H1 (cell line): ENCODE measurements around the gene THRB. TPM values are rescaled to one million over a fixed set of nuclear protein-coding genes. Genes with fewer than 3 reads are reported as not detected.

ENCODE experiments used
- ASH2L ChIP-seq: fragments of 200-600, 300-600 bp; sonication (generic); IDR thresholded peaks from one replicate; pipeline ENCODE4 v1.7.1; 2017; ENCODE audit warnings: low read length
- ATF2 ChIP-seq: IDR thresholded peaks from 2 replicates; pipeline ENCODE4 v1.6.1; 2012; ENCODE audit warnings: low read length, inconsistent platforms
- CREB1 ChIP-seq: IDR thresholded peaks from 2 replicates; pipeline ENCODE4 v1.6.1; 2012; ENCODE audit warnings: inconsistent platforms
- RAD21 ChIP-seq, 2 experiments: IDR thresholded peaks in 1 of 2; conservative IDR thresholded peaks in 1 of 2; 2 replicates each; pipeline ENCODE4 v1.6.1; 2011; ENCODE audit warnings: low read depth in 2 of 2, low read length in 2 of 2, improper control_type of control experiment in 1 of 2, inconsistent platforms in 1 of 2, mild to moderate bottlenecking in 1 of 2, moderate library complexity in 1 of 2
- TAF1 ChIP-seq: IDR thresholded peaks from 2 replicates; pipeline ENCODE4 v1.6.1; 2011; ENCODE audit warnings: mild to moderate bottlenecking, low read depth, low read length
- polyA plus RNA-seq, 7 experiments: library from polyadenylated mRNA; depleted of rRNA in 3 of 7; stranded (reverse) in 5 of 7; unstranded in 2 of 7; fragments of >200 nt in 5 of 7; fragments of 200-250 nt in 2 of 7; gene quantifications; 1 replicate in 5 of 7; 2 replicates in 1 of 7; 4 replicates in 1 of 7; pipeline versions ENCODE4 v1.2.1 to v1.2.3, GENCODE V29; 2011 to 2013; ENCODE audit warnings: missing spikeins in 2 of 7, mixed read lengths in 2 of 7
- total RNA-seq: library from RNA; stranded (reverse); fragmentation: NEBNext Ultra II Directional; extraction: Animal tissue kit (Norgen Biotek cat#: 25700); gene quantifications from 2 replicates; pipeline ENCODE4 v1.2.1, GENCODE V29; 2021

Gene THRB
- total and polyA plus RNA-seq, 2 of the 8 experiments (the other 6 are each of a cell fraction or from before 2014, with no cell fraction given), result 0.98 to 3.9 TPM

GRCh38 chr3:24494618-24495325 is at the start of gene THRB (continued):
- TF ChIP-seq CREB1 (peak; percentile 70), ATF2 (no peak), TAF1 (0 out of 2 replicates have a peak, but pooled peaks have one; percentile 16), ASH2L (peak; percentile 41), RAD21 (IDR thresholded peaks at IDR 0.05 in 1 of 2, conservative IDR thresholded peaks at IDR 0.05 in 1 of 2; ENCODE audit: low read depth in 2 of 2, low read length in 2 of 2) (peak in 1 of 2 experiments; percentile 7; a peak in 1 of 4 replicates)
